RWPE1 (cell line): Measurements from ENCODE around the gene SPAG5.

Experiments
- CTCF ChIA-PET: fragments of 350-600 bp; sonication (Branson Sonifier 250); formaldehyde crosslinking; extraction: SDS; loops from one replicate; lab custom pipeline; 2021; lab: Yijun Ruan, JAX
- POLR2A ChIA-PET: fragments of 400-600 bp; formaldehyde crosslinking; extraction: SDS; loops from one replicate; lab custom pipeline; 2020; ENCODE audit warnings: antibody characterized with exemption; ENCODE audit not compliant: low non-redundant PET; lab: Yijun Ruan, JAX
- DNase-seq: peaks from one replicate; pipeline ENCODE4 v3.0.0; 2012; ENCODE audit warnings: low spot score
- H3K27ac ChIP-seq: fragments of 450-650 bp; 2 replicates; pipeline ENCODE4 v1.5.1; 2017
- TF ChIP-seq, protein P1 (sequence below): fragments of 450-650 bp; conservative IDR thresholded peaks from 2 replicates; pipeline ENCODE4 v1.5.1; 2017; ENCODE audit warnings: low read depth, mild to moderate bottlenecking

Gene SPAG5

DNA sequence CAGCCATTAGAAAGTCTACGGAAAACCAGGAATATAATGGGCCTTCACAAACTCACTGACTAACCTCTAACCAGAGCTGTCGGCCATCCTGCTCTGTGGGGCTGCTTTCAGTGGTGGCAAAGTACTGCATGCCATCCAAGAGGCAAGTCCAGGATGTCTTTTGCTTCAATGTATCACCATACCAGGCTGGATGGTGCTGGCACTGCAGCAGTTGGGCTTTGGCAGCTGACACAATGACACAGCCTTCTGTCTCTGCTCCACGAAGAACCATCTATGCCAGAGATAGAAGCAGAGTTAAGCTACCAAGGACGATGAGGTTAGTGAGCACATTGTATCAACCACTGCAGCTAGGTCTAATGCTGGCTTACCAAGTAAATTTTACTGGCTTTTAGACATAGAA lies 24.9 kb upstream of the SPAG5 start:
- CTCF ChIA-PET = interaction anchor here (0.9 kb wide), 1 partner anchor 11 kb away, joined by 3 read pairs; no protein-coding TSS in a partner anchor
- POLR2A ChIA-PET = no interaction called here
- TF ChIP-seq, protein P1, sequence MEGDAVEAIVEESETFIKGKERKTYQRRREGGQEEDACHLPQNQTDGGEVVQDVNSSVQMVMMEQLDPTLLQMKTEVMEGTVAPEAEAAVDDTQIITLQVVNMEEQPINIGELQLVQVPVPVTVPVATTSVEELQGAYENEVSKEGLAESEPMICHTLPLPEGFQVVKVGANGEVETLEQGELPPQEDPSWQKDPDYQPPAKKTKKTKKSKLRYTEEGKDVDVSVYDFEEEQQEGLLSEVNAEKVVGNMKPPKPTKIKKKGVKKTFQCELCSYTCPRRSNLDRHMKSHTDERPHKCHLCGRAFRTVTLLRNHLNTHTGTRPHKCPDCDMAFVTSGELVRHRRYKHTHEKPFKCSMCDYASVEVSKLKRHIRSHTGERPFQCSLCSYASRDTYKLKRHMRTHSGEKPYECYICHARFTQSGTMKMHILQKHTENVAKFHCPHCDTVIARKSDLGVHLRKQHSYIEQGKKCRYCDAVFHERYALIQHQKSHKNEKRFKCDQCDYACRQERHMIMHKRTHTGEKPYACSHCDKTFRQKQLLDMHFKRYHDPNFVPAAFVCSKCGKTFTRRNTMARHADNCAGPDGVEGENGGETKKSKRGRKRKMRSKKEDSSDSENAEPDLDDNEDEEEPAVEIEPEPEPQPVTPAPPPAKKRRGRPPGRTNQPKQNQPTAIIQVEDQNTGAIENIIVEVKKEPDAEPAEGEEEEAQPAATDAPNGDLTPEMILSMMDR = no peak
- no peak overlapping the region for H3K27ac ChIP-seq
- no peak for DNase-seq

GRCh38 chr17:28622186-28622585 lies 23.4 kb upstream of the SPAG5 start:
- CTCF ChIA-PET = no interaction called here
- POLR2A ChIA-PET = no interaction called here
- H3K27ac ChIP-seq = no peak overlapping the region

GRCh38 chr17:28620010-28620409 lies 21.2 kb upstream of the SPAG5 start:
- CTCF ChIA-PET = interaction anchor here (0.7 kb wide), 1 partner anchor 17 kb away, joined by 4 read pairs; no protein-coding TSS in a partner anchor

More at GRCh38 chr17:28622186-28622585, 23.4 kb upstream of the SPAG5 start:
- TF ChIP-seq, protein P1 = no peak
- DNase-seq = no peak

DNA sequence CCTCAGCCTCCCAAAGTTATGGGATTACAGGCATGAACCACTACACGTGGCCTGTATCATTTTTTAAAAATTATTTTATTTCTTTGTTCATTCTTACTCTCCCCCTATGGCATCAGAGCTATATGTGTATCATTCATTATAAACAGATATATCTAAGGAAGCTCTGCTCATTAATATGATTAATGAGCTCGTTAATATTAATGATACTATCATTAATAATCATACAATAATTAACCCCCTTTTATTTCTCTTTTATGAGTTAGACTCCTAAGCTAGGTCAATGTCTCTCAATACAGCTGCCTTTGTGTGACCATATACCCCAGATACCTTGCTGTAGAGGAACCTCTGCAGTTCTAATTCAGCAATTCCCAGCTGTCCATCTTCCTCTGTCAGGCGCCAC lies 19.6 kb upstream of the SPAG5 start:
- no peak for DNase-seq
- H3K27ac ChIP-seq = no peak overlapping the region
- ChIA-PET CTCF (no interaction called here), POLR2A (no interaction called here)
- TF ChIP-seq, protein P1 = no peak

More at GRCh38 chr17:28620010-28620409, 21.2 kb upstream of the SPAG5 start:
- DNase-seq = no peak
- H3K27ac ChIP-seq = no peak overlapping the region
- TF ChIP-seq, protein P1 = no peak
- POLR2A ChIA-PET = no interaction called here

GRCh38 chr17:28616281-28616680 lies 17.5 kb upstream of the SPAG5 start:
- TF ChIP-seq, protein P1 = no peak
- CTCF ChIA-PET = interaction anchor here (1.1 kb wide), 1 partner anchor 17 kb away, joined by 3 read pairs; no protein-coding TSS in a partner anchor
- POLR2A ChIA-PET = no interaction called here
- H3K27ac ChIP-seq = no peak overlapping the region
- DNase-seq = no peak

GRCh38 chr17:28615260-28615940 lies 16.6 kb upstream of the SPAG5 start:
- CTCF ChIA-PET = interaction anchor here (0.5 to 0.6 kb wide), 2 partner anchors 13 to 32 kb away, joined by 3 to 4 read pairs; no protein-coding TSS in a partner anchor

More at GRCh38 chr17:28615260-28615940, 16.6 kb upstream of the SPAG5 start:
- TF ChIP-seq, protein P1 = no peak
- POLR2A ChIA-PET = no interaction called here
- H3K27ac ChIP-seq = no peak overlapping the region
- DNase-seq = no peak
